OCI-M1 (cell line): ENCODE measurements around the gene TRNAU1AP.

ENCODE experiments used
- DNase-seq: peaks from one replicate; lab custom pipeline; 2025; lab: John Stamatoyannopoulos, UW

Gene TRNAU1AP

DNA sequence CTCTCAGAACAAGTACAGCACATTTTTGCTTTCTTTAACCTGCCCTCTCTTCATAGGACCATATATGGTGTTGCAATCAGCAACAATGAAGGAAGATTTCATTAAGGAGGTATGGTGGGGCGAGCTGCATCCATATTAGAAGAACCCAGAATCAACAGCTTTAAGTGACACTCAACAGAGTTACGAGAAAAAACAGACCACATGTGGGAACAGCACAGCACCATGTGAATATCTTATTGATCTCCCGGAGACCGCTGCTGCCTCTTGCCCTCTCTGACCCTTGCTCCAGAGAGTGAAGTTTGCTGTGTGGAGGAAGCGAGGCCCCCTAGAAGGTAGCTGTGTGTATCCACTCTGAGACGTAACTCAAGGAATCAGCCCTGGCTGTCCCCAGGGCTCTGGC is 52.1 kb downstream of the TRNAU1AP start:
- DNase-seq: no peak

DNA sequence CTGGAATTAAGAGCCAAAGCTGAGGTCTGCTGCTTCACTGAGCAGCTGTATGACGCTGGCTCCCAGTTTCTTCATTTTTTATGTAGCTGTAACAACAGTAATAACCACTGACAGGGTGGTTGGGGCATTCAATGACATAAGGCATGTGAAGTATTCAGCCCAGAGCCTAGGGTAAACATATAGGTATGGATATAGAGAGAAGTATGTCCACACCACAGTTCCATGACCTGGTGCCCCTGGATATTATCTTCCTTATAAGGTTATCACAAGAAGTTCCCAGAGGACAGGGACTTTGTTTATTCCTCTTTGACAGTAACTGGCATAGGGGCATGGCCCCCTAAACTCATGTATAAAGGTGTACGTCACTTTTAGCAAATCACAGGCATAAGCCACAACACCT is 53.9 kb downstream of the TRNAU1AP start:
- DNase-seq: no peak

DNA sequence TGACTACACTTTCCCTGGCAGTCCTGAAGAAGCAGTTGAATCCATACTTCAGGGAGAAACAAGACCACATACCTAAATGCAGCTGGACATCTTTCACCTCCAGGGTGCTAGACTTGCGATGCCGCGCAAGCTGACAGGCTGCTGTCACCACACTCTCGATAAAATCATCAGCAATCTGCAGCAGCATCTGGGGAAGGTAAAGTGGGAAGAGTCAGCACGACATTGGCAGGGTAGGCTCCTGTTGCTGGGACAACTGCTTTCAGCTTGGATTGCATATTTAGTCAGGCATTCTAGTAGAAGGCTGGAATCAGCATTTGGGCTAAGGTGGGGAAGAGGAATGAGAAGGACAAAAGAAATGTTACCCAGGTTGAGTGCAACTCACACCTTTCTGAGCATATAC is 60.3 kb downstream of the TRNAU1AP start:
- no peak for DNase-seq
